Measurements from ENCODE around the gene KLHL29.

GRCh38 chr2:23681356-23682140, 296.6 kb downstream of the KLHL29 start:
- TF ChIP-seq CTCF (IDR thresholded peaks at IDR 0.05; ENCODE audit: borderline replicate concordance, extremely low read depth, low read length, poor library complexity, severe bottlenecking) (no peak), EZH2 (IDR thresholded peaks at IDR 0.05; ENCODE audit: borderline replicate concordance, low read depth, low read length, severe bottlenecking) (no peak)

All from DND-41 (cell line).